ENCODE results near the gene PTPRU.

Gene PTPRU

GRCh38 chr1:29285771-29286170, 49.4 kb downstream of the PTPRU start (continued):
- TF ChIP-seq ZSCAN5A (tag by site-specific recombination; IDR thresholded peaks at IDR 0.05): no peak
- no peak for TF ChIP-seq PRDM6 (tag by site-specific recombination; IDR thresholded peaks at IDR 0.05)
- no peak for TF ChIP-seq ZNF843 (tag by site-specific recombination; IDR thresholded peaks at IDR 0.05)
- TF ChIP-seq ZNF174 (tag by site-specific recombination; IDR thresholded peaks at IDR 0.05): no peak

GRCh38 chr1:29286194-29286767, 50.0 kb downstream of the PTPRU start:
- ChIA-PET POLR2A (no interaction called here), CTCF (no interaction called here)
- TF ChIP-seq ZIC2 (tag by site-specific recombination; IDR thresholded peaks at IDR 0.05) (no peak), ZNF664 (tag by site-specific recombination; IDR thresholded peaks at IDR 0.05) (0 out of 2 replicates have a peak, but pooled peaks have one; percentile 20), ZNF433 (tag by site-specific recombination; IDR thresholded peaks at IDR 0.05; ENCODE audit: low read depth) (no peak), ZNF792 (tag by site-specific recombination; IDR thresholded peaks at IDR 0.05) (no peak)
- no peak overlapping the region for H3K27ac ChIP-seq (ENCODE audit: extremely low read depth, low read depth, low read length)
- no peaks in the 10 kb centered on the region for H3K4me1 ChIP-seq (ENCODE audit: control insufficient read depth, insufficient read depth, low read length)
- H3K4me3 ChIP-seq (ENCODE audit: low read depth, low read length): no peak overlapping the region
- H3K9me3 ChIP-seq (ENCODE audit: control insufficient read depth, insufficient read depth, low read depth, low read length): no peaks in the 10 kb centered on the region
- H3K36me3 ChIP-seq (ENCODE audit: control insufficient read depth in 2 of 2, insufficient read depth in 1 of 2, low read length in 2 of 2): peaks cover 0 to 62% of the 10 kb centered on the region in 2 experiments; a peak in 1 of 3 replicates

GRCh38 chr1:29289493-29289892, 53.2 kb downstream of the PTPRU start:
- POLR2A ChIA-PET: no interaction called here
- Histone ChIP-seq H3K9me3 (ENCODE audit: control insufficient read depth, insufficient read depth, low read depth, low read length) (no peaks in the 10 kb centered on the region), H3K4me3 (ENCODE audit: low read depth, low read length) (no peak overlapping the region), H3K4me1 (ENCODE audit: control insufficient read depth, insufficient read depth, low read length) (no peaks in the 10 kb centered on the region), H3K27ac (ENCODE audit: extremely low read depth, low read depth, low read length) (no peak overlapping the region), H3K36me3 (ENCODE audit: control insufficient read depth in 2 of 2, insufficient read depth in 1 of 2, low read length in 2 of 2) (peaks cover 0 to 65% of the 10 kb centered on the region in 2 experiments; a peak in 2 of 3 replicates)
- no peak for TF ChIP-seq ZNF664 (tag by site-specific recombination; IDR thresholded peaks at IDR 0.05)
- no peak for TF ChIP-seq ZNF561 (tag by site-specific recombination; IDR thresholded peaks at IDR 0.05; ENCODE audit: borderline replicate concordance)
- no peak for TF ChIP-seq ZNF221 (tag by site-specific recombination; IDR thresholded peaks at IDR 0.05; ENCODE audit: borderline replicate concordance)
- TF ChIP-seq GFI1B (tag by site-specific recombination; IDR thresholded peaks at IDR 0.05): no peak
- CTCF ChIA-PET: interaction anchor here (0.6 kb wide), 1 partner anchor 45 kb away, joined by 3 read pairs; no protein-coding TSS in a partner anchor

GRCh38 chr1:29290414-29290985, 54.2 kb downstream of the PTPRU start:
- ChIA-PET POLR2A (no interaction called here), CTCF (interaction anchor here (0.6 kb wide), 1 partner anchor 46 kb away, joined by 3 read pairs; no protein-coding TSS in a partner anchor)
- no peak overlapping the region for H3K4me3 ChIP-seq (ENCODE audit: low read depth, low read length)
- no peaks in the 10 kb centered on the region for H3K4me1 ChIP-seq (ENCODE audit: control insufficient read depth, insufficient read depth, low read length)
- no peak overlapping the region for H3K27ac ChIP-seq (ENCODE audit: extremely low read depth, low read depth, low read length)
- H3K9me3 ChIP-seq (ENCODE audit: control insufficient read depth, insufficient read depth, low read depth, low read length): no peaks in the 10 kb centered on the region
- H3K36me3 ChIP-seq (ENCODE audit: control insufficient read depth in 2 of 2, insufficient read depth in 1 of 2, low read length in 2 of 2): peaks cover 0 to 60% of the 10 kb centered on the region in 2 experiments; a peak in 2 of 3 replicates
- TF ChIP-seq ZNF23 (tag by site-specific recombination; IDR thresholded peaks at IDR 0.05; ENCODE audit: borderline replicate concordance) (no peak), PRDM1 (tag by site-specific recombination; IDR thresholded peaks at IDR 0.05) (no peak), ZNF280D (tag by site-specific recombination; IDR thresholded peaks at IDR 0.05) (no peak), ZNF473 (tag by site-specific recombination; IDR thresholded peaks at IDR 0.05) (no peak), SCRT1 (tag by site-specific recombination; IDR thresholded peaks at IDR 0.05; ENCODE audit: borderline replicate concordance) (no peak), ZNF610 (tag by site-specific recombination; IDR thresholded peaks at IDR 0.05; ENCODE audit: borderline replicate concordance) (no peak), ZNF76 (tag by site-specific recombination; IDR thresholded peaks at IDR 0.05; ENCODE audit: borderline replicate concordance, low read depth) (no peak), YY1 (tag by site-specific recombination; IDR thresholded peaks at IDR 0.05) (no peak), ZNF48 (tag by site-specific recombination; IDR thresholded peaks at IDR 0.05) (no peak), CTCF (tag by site-specific recombination; IDR thresholded peaks at IDR 0.05) (no peak), ZNF175 (tag by site-specific recombination; IDR thresholded peaks at IDR 0.05) (no peak)
